SK-N-SH (cell line): Measurements from ENCODE around the gene BCL11B. TPM values are rescaled to one million over a fixed set of nuclear protein-coding genes. Genes with fewer than 3 reads are reported as not detected.

Source experiments
- CTCF ChIA-PET: fragments of 300-600, 350-600 bp; formaldehyde crosslinking; extraction: SDS; loops from one replicate; lab custom pipeline; 2021; lab: Yijun Ruan, JAX
- POLR2A ChIA-PET: fragments of 350-600 bp; sonication (Branson Sonifier 250); formaldehyde crosslinking; extraction: SDS; loops from one replicate; lab custom pipeline; 2020; ENCODE audit warnings: antibody characterized with exemption, inconsistent platforms; lab: Yijun Ruan, JAX
- DNase-seq: peaks from one replicate; pipeline ENCODE4 v3.0.0; 2012
- H2AFZ ChIP-seq: fragments of 200-600 bp; sonication (generic); 2 replicates; pipeline ENCODE4 v1.8.1; 2016; ENCODE audit warnings: antibody characterized with exemption, mild to moderate bottlenecking, low read depth
- H3F3A ChIP-seq: fragments of 200-600 bp; sonication (generic); replicated peaks from 2 replicates; pipeline ENCODE3; 2016; ENCODE audit warnings: antibody characterized with exemption, mild to moderate bottlenecking; ENCODE audit not compliant: insufficient read depth
- H3K27ac ChIP-seq, 2 experiments: fragments of 200-500 bp in 1 of 2; fragments of 200-600 bp in 1 of 2; sonication (Bioruptor generic) in 1 of 2; sonication (generic), shearing (Covaris generic) in 1 of 2; 2 replicates each; pipeline versions ENCODE4 v1.5.1 to v1.6.1; 2014 to 2016; ENCODE audit warnings: low read depth in 2 of 2, inconsistent platforms in 1 of 2, low read length in 1 of 2, mild to moderate bottlenecking in 1 of 2, mixed read lengths in 1 of 2
- H3K27me3 ChIP-seq: fragments of 200-600 bp; sonication (generic), shearing (Covaris generic); 2 replicates; pipeline ENCODE4 v1.6.1; 2016; ENCODE audit warnings: mixed run types; ENCODE audit not compliant: insufficient read depth
- H3K36me3 ChIP-seq, 2 experiments: fragments of 200-500 bp in 1 of 2; fragments of 200-600 bp in 1 of 2; sonication (Bioruptor generic) in 1 of 2; sonication (generic) in 1 of 2; replicated peaks in 1 of 2; 2 replicates each; pipeline versions ENCODE3 to v1.5.1; 2014 to 2016; ENCODE audit warnings: low read length in 1 of 2, mild to moderate bottlenecking in 1 of 2; ENCODE audit not compliant: insufficient read depth in 2 of 2, control insufficient read depth in 1 of 2
- H3K4me1 ChIP-seq, 2 experiments: fragments of 200-500 bp in 1 of 2; fragments of 200-600 bp in 1 of 2; sonication (Bioruptor generic) in 1 of 2; sonication (generic), shearing (Covaris generic) in 1 of 2; 2 replicates each; pipeline versions ENCODE4 v1.5.1 to v1.6.1; 2014 to 2016; ENCODE audit warnings: low read depth in 1 of 2, low read length in 1 of 2, mixed run types in 1 of 2; ENCODE audit not compliant: insufficient read depth in 2 of 2, control insufficient read depth in 1 of 2
- H3K4me2 ChIP-seq: fragments of 200-600 bp; sonication (generic), shearing (Covaris generic); 2 replicates; pipeline ENCODE4 v1.6.1; 2017; ENCODE audit warnings: mixed run types
- H3K4me3 ChIP-seq, 2 experiments: fragments of 200-500 bp in 1 of 2; fragments of 200-600 bp in 1 of 2; sonication (Bioruptor generic) in 1 of 2; sonication (generic), shearing (Covaris generic) in 1 of 2; 2 replicates each; pipeline versions ENCODE4 v1.5.1 to v1.8.1; 2014 to 2016; ENCODE audit warnings: low read depth in 2 of 2, inconsistent platforms in 1 of 2, low read length in 1 of 2, mild to moderate bottlenecking in 1 of 2, mixed read lengths in 1 of 2, moderate library complexity in 1 of 2
- H3K79me2 ChIP-seq: fragments of 200-600 bp; sonication (generic); 2 replicates; pipeline ENCODE4 v1.8.1; 2017; ENCODE audit warnings: mild to moderate bottlenecking; ENCODE audit not compliant: insufficient read depth
- H3K9ac ChIP-seq: fragments of 200-600 bp; sonication (generic); 2 replicates; pipeline ENCODE4 v1.6.1; 2017; ENCODE audit warnings: mixed run types
- H3K9me2 ChIP-seq: fragments of 200-600 bp; sonication (generic); 2 replicates; pipeline ENCODE4 v1.6.1; 2017; ENCODE audit warnings: mixed run types
- H3K9me3 ChIP-seq: fragments of 200-600 bp; sonication (generic); 2 replicates; pipeline ENCODE4 v1.6.1; 2017; ENCODE audit warnings: mixed run types, mild to moderate bottlenecking, moderate library complexity
- H4K20me1 ChIP-seq: fragments of 200-600 bp; sonication (generic); 2 replicates; pipeline ENCODE4 v1.6.1; 2017; ENCODE audit warnings: mild to moderate bottlenecking, mixed run types; ENCODE audit not compliant: insufficient read depth
- CHD2 ChIP-seq: fragments of 150-350 bp; IDR thresholded peaks from 2 replicates; pipeline ENCODE4 v1.6.1; 2018; ENCODE audit warnings: low read length; ENCODE audit not compliant: partially characterized antibody
- CTCF ChIP-seq: fragments of 200-600 bp; sonication (generic); IDR thresholded peaks from 2 replicates; pipeline ENCODE4 v1.6.1; 2017; ENCODE audit warnings: antibody characterized with exemption, mild to moderate bottlenecking, moderate library complexity
- EP300 ChIP-seq, 2 experiments: IDR thresholded peaks; 2 replicates each; pipeline versions ENCODE4 v1.4.0 to v1.6.1; 2012; ENCODE audit warnings: borderline replicate concordance in 1 of 2, low read depth in 1 of 2, low read length in 1 of 2
- FOXJ3 ChIP-seq: sonication (generic); formaldehyde crosslinking; IDR thresholded peaks from 2 replicates; pipeline ENCODE4 v1.5.1; 2020; ENCODE audit warnings: mild to moderate bottlenecking, missing genetic modification reagents
- IRF3 ChIP-seq: fragments of 150-350 bp; IDR thresholded peaks from 2 replicates; pipeline ENCODE4 v1.6.1; 2016; ENCODE audit warnings: mild to moderate bottlenecking, low read depth, low read length
- MEF2A ChIP-seq: IDR thresholded peaks from 2 replicates; pipeline ENCODE4 v1.4.0; 2012; ENCODE audit warnings: low read depth, borderline replicate concordance
- MXI1 ChIP-seq: IDR thresholded peaks from 2 replicates; pipeline ENCODE4 v1.6.1; 2012; ENCODE audit warnings: mild to moderate bottlenecking, low read depth, low read length, improper control_type of control experiment
- NFIC ChIP-seq: IDR thresholded peaks from 2 replicates; pipeline ENCODE4 v1.4.0; 2012; ENCODE audit warnings: borderline replicate concordance
- NRF1 ChIP-seq: IDR thresholded peaks from 2 replicates; pipeline ENCODE4 v1.6.1; 2012; ENCODE audit warnings: low read depth, mild to moderate bottlenecking, low read length
- SIN3A ChIP-seq: IDR thresholded peaks from 2 replicates; pipeline ENCODE4 v1.6.1; 2012; ENCODE audit warnings: low read depth, mild to moderate bottlenecking, low read length, moderate library complexity, borderline replicate concordance
- TEAD4 ChIP-seq: IDR thresholded peaks from 2 replicates; pipeline ENCODE4 v1.4.0; 2012; ENCODE audit warnings: mild to moderate bottlenecking, borderline replicate concordance; ENCODE audit not compliant: insufficient read depth
- USF2 ChIP-seq: fragments of 150-350 bp; IDR thresholded peaks from 2 replicates; pipeline ENCODE4 v1.6.1; 2017; ENCODE audit warnings: antibody characterized with exemption, low read length, low read depth, borderline replicate concordance
- WGBS: methylation state at CpG from one replicate; pipeline ENCODE4 v1.1.6; 2017; ENCODE audit warnings: low lambda C conversion rate; 5-methylcytosine and 5-hydroxymethylcytosine counted together
- polyA plus RNA-seq, 3 experiments: library from polyadenylated mRNA; depleted of rRNA; stranded (reverse); fragments of >200 nt; gene quantifications; 2 replicates each; pipeline ENCODE4 v1.2.3, GENCODE V29; 2012

Gene BCL11B
- polyA plus RNA-seq, 1 of the 3 experiments (the other 2 are of a cell fraction): not detected

- no peak for TF ChIP-seq NRF1
- no peak for TF ChIP-seq SIN3A
These were observed 11.9 kb downstream of the BCL11B start (continued) for GRCh38 chr14:99260116-99260515.

GRCh38 chr14:99258876-99259726, 12.9 kb downstream of the BCL11B start:
- no peak overlapping the region for H3K27ac ChIP-seq
- no peaks in the 10 kb centered on the region; a peak in 2 of 4 replicates for H3K4me1 ChIP-seq
- DNase-seq: no peak
- H3K36me3 ChIP-seq: no peaks in the 10 kb centered on the region
- no peak for TF ChIP-seq IRF3
- no peak for TF ChIP-seq MEF2A
- no peak for TF ChIP-seq EP300 (IDR thresholded peaks at IDR 0.05; ENCODE audit: borderline replicate concordance in 1 of 2, low read depth in 1 of 2, low read length in 1 of 2)
- TF ChIP-seq NFIC: no peak
- no peaks in the 10 kb centered on the region for H3K9me3 ChIP-seq
- 39% methylated on average over 27 of the region's 27 CpGs for WGBS
- H3K79me2 ChIP-seq: no peaks in the 10 kb centered on the region
- ChIA-PET POLR2A (no interaction called here), CTCF (no interaction called here)
- H3F3A ChIP-seq: no peaks in the 10 kb centered on the region
- no peak overlapping the region for H3K4me2 ChIP-seq
- no peak overlapping the region for H2AFZ ChIP-seq
- peaks cover 97% of the 10 kb centered on the region for H3K27me3 ChIP-seq
- no peak overlapping the region for H3K4me3 ChIP-seq
- no peak overlapping the region for H3K9ac ChIP-seq
- H4K20me1 ChIP-seq: no peaks in the 10 kb centered on the region
- no peaks in the 10 kb centered on the region for H3K9me2 ChIP-seq

- Histone ChIP-seq H3K79me2 (no peaks in the 10 kb centered on the region), H3K36me3 (no peaks in the 10 kb centered on the region), H3K9me3 (no peaks in the 10 kb centered on the region), H3K27ac (no peak overlapping the region), H3K9me2 (no peaks in the 10 kb centered on the region), H3K4me2 (no peak overlapping the region), H3K4me3 (no peak overlapping the region), H2AFZ (no peak overlapping the region), H4K20me1 (no peaks in the 10 kb centered on the region), H3K4me1 (no peaks in the 10 kb centered on the region; a peak in 1 of 4 replicates), H3F3A (no peaks in the 10 kb centered on the region), H3K9ac (no peak overlapping the region), H3K27me3 (peaks cover 97% of the 10 kb centered on the region)
- TF ChIP-seq EP300 (IDR thresholded peaks at IDR 0.05; ENCODE audit: borderline replicate concordance in 1 of 2, low read depth in 1 of 2, low read length in 1 of 2) (no peak), TEAD4 (no peak), MXI1 (no peak), FOXJ3 (CRISPR knock-in tag) (no peak), CTCF (no peak), CHD2 (no peak), SIN3A (no peak), USF2 (no peak)
- no peak for DNase-seq
- ChIA-PET POLR2A (no interaction called here), CTCF (no interaction called here)
- WGBS: 8% methylated on average over 8 of the region's 8 CpGs
These were observed 13.6 kb downstream of the BCL11B start for GRCh38 chr14:99258341-99258861.
